Neutrophil (primary cell): ENCODE results near the gene TUBGCP2.

Experiments used
- H3K27ac ChIP-seq: fragments of 200-600 bp; sonication (generic); 2 replicates; pipeline ENCODE4 v1.5.1; 2016; ENCODE audit warnings: mild to moderate bottlenecking, moderate library complexity
- H3K27me3 ChIP-seq: fragments of 200-600 bp; sonication (generic); 2 replicates; pipeline ENCODE4 v1.6.0; 2016; ENCODE audit warnings: mild to moderate bottlenecking
- H3K36me3 ChIP-seq: fragments of 200-600 bp; sonication (generic); 2 replicates; pipeline ENCODE4 v1.5.1; 2017
- H3K4me1 ChIP-seq, 2 experiments: fragments of 200-600 bp in 1 of 2; sonication (generic) in 1 of 2; 1 replicate in 1 of 2; 2 replicates in 1 of 2; pipeline versions ENCODE4 v1.5.1 to v1.6.1; 2013 to 2016; ENCODE audit warnings: low read depth in 1 of 2, low read length in 1 of 2, mild to moderate bottlenecking in 1 of 2, moderate library complexity in 1 of 2; ENCODE audit not compliant: control insufficient read depth in 1 of 2, insufficient read depth in 1 of 2
- H3K4me3 ChIP-seq, 2 experiments: fragments of 200-600 bp in 1 of 2; sonication (generic) in 1 of 2; 1 replicate in 1 of 2; 2 replicates in 1 of 2; pipeline ENCODE4 v1.5.1; 2013 to 2016; ENCODE audit warnings: low read depth in 1 of 2, low read length in 1 of 2, mild to moderate bottlenecking in 1 of 2, moderate library complexity in 1 of 2
- H3K9me3 ChIP-seq: fragments of 200-600 bp; sonication (generic); 2 replicates; pipeline ENCODE4 v1.5.1; 2016
- TF ChIP-seq, protein P1 (sequence below): fragments of 200-600 bp; sonication (generic); IDR thresholded peaks from 2 replicates; pipeline ENCODE4 v1.5.1; 2016; ENCODE audit warnings: antibody characterized with exemption

Gene TUBGCP2

DNA sequence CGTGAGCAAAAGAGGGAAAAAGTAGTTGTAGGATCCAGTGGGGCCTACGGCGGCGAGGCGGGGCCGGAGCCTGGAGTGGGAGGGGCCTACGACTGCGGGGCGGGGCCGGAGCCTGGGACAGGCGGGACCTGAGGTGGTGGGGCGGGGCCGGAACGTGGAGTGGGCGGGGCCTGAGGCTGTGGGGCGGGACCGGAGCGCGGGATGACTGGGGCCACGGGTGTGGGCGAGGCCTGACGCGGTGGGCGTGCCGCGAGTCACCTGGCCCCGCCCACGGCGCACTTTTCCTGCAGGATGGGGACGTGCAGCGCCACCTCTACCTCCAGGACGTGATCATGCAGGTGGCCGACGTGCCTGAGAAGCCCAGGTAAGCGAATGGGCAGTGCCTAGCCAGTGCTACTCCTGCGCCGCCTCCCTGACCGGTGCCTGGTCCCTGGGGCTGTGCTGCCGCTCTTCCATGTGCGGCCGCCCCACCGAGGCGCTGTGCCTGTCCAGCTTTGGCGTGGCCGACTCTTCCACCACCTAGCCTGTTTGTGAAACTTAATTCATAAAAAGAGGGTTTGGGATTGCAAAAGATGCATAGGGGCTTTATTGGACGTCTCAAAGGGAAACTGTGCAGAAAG lies 538 bp upstream of the TUBGCP2 start:
- Histone ChIP-seq H3K4me3 (peak overlapping the region; percentile 89 to 92), H3K36me3 (peaks cover 13% of the 10 kb centered on the region), H3K27me3 (no peaks in the 10 kb centered on the region)

DNA sequence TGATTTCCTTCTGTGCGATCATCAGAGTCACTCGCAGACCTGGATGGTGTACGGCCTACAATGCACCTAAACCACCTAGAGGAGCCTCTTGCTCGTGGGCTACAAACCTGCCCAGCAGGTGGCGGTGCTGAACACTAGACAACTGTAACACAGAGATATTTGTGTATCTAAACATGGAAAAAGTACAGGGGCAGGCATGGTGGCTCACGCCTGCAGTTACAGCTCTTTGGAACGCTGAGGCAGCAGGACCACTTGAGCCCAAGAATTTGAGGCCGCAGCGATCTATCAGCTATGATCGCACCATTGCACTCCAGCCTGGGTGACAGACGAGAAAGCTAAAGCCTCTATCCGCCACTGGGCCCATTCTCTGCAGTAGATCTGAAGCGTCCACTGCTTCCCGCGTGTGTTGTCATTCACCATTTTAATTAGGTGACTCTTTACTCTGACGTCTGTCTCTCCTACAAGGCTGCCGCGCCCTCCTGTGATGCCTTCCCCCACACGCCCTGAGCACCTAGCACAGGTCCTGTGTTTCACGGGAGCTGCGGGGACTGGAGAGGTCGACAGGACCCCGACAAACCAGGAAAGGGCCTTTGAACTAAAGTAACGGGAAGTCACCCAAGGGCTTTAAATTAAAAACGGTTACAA lies 774 bp downstream of the TUBGCP2 start:
- H3K27ac ChIP-seq, result peak overlapping the region; percentile 99
- no peaks in the 10 kb centered on the region for H3K9me3 ChIP-seq
- TF ChIP-seq, protein P1, sequence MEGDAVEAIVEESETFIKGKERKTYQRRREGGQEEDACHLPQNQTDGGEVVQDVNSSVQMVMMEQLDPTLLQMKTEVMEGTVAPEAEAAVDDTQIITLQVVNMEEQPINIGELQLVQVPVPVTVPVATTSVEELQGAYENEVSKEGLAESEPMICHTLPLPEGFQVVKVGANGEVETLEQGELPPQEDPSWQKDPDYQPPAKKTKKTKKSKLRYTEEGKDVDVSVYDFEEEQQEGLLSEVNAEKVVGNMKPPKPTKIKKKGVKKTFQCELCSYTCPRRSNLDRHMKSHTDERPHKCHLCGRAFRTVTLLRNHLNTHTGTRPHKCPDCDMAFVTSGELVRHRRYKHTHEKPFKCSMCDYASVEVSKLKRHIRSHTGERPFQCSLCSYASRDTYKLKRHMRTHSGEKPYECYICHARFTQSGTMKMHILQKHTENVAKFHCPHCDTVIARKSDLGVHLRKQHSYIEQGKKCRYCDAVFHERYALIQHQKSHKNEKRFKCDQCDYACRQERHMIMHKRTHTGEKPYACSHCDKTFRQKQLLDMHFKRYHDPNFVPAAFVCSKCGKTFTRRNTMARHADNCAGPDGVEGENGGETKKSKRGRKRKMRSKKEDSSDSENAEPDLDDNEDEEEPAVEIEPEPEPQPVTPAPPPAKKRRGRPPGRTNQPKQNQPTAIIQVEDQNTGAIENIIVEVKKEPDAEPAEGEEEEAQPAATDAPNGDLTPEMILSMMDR, result peak; percentile 65
- no peaks in the 10 kb centered on the region for H3K27me3 ChIP-seq
- H3K4me1 ChIP-seq, result peaks cover 13 to 29% of the 10 kb centered on the region in 2 experiments
- peak overlapping the region; percentile 89 to 92 for H3K4me3 ChIP-seq
- peaks cover 13% of the 10 kb centered on the region for H3K36me3 ChIP-seq

More for the DNA sequence above, 538 bp upstream of the TUBGCP2 start:
- Histone ChIP-seq H3K4me1 (peaks cover 16 to 31% of the 10 kb centered on the region in 2 experiments), H3K9me3 (no peaks in the 10 kb centered on the region), H3K27ac (peak overlapping the region; percentile 99)
- TF ChIP-seq, protein P1, result no peak

DNA sequence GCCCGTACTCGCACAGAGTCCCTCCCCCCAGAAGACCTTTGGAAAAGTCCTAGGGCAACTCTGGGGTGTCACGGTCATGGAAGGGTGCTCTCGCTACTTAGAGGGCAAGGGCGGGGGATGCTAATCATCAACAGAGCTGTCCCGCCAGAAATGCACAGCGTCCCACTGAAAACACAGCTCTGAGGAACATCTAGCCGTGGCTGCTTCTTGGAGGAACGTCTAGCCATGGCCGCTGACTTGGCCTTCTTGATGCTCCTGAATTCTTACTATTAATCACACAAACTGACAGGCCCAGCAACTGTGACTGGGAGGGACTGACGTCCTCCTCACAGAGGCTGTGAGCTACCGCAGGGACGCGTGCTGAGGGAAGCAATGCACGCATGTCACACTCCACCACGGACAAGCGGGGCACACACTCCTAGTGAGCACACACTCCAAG lies 1.7 kb downstream of the TUBGCP2 start:
- TF ChIP-seq, protein P1, result no peak
- peak overlapping the region; percentile 99 for H3K27ac ChIP-seq
- peaks cover 15% of the 10 kb centered on the region for H3K36me3 ChIP-seq
- no peaks in the 10 kb centered on the region for H3K27me3 ChIP-seq
- peaks cover 13 to 29% of the 10 kb centered on the region in 2 experiments for H3K4me1 ChIP-seq
- no peaks in the 10 kb centered on the region for H3K9me3 ChIP-seq
- no peak overlapping the region for H3K4me3 ChIP-seq

DNA sequence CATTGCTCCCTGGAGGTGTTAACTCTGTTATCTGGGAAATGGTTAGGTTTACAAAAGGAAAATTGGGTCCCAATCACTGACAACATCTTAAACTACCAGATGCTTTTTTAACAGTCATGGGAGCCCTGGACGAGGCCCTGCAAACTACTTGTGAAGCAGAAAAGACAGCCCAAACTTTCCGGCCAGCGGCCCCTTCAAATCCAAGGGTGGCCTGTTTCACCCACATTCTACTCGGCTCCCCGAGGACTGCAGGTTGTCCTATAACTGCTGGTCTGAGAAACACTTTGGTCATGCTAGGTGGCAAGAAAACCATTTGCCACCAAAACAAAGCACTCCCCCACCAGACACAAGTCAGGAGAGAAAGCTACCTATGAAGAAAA lies 2.6 kb downstream of the TUBGCP2 start:
- TF ChIP-seq, protein P1, result no peak
- Histone ChIP-seq H3K4me1 (peaks cover 13 to 29% of the 10 kb centered on the region in 2 experiments), H3K4me3 (no peak overlapping the region), H3K27ac (peak overlapping the region; percentile 63), H3K36me3 (peaks cover 15% of the 10 kb centered on the region), H3K27me3 (no peaks in the 10 kb centered on the region), H3K9me3 (no peaks in the 10 kb centered on the region)

DNA sequence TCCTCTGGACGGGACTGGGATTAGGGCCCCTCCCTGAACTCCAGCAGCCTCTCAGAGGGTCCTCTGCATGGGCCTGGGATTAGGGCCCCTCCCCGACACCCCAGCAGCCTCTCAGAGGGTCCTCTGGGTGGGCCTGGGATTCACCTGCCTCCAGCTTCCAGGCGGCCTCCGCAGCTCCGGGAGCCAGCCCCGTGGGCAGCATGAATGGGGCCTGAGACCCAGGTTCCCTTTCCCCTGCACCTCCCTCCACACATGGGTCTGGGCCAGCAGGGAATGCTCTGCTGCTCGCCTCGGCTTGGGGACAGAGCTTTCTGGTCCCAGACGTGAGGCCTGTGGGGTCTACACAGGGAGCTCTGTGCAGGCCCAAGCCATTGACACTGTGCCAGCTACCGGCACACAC lies 5.5 kb downstream of the TUBGCP2 start:
- TF ChIP-seq, protein P1, result no peak
- Histone ChIP-seq H3K27ac (no peak overlapping the region), H3K27me3 (no peaks in the 10 kb centered on the region), H3K4me1 (peaks cover 12 to 20% of the 10 kb centered on the region in 2 experiments), H3K36me3 (peaks cover 44% of the 10 kb centered on the region), H3K4me3 (no peak overlapping the region), H3K9me3 (no peaks in the 10 kb centered on the region)
